HEK293 (cell line): ENCODE results near the gene RFX2.
A peak's percentile ranks its signal among the peaks of the same experiment; 100 is the strongest.

Source experiments
- AEBP2 ChIP-seq: fragments of 450-650 bp; formaldehyde crosslinking; IDR thresholded peaks from 2 replicates; pipeline ENCODE4 v1.5.1; 2016; ENCODE audit warnings: missing biosample characterization, missing genetic modification characterization, borderline replicate concordance
- EGR2 ChIP-seq: fragments of 450-650 bp; formaldehyde crosslinking; IDR thresholded peaks from 2 replicates; pipeline ENCODE4 v1.5.1; 2016; ENCODE audit warnings: low read depth, missing biosample characterization, missing genetic modification characterization
- GLIS2 ChIP-seq: fragments of 450-650 bp; formaldehyde crosslinking; IDR thresholded peaks from 2 replicates; pipeline ENCODE4 v1.5.1; 2016; ENCODE audit warnings: missing biosample characterization, missing genetic modification characterization
- HOXA7 ChIP-seq: sonication (generic); formaldehyde crosslinking; IDR thresholded peaks from 2 replicates; pipeline ENCODE4 v1.8.1; 2022; ENCODE audit warnings: missing genetic modification reagents, borderline replicate concordance
- HOXC10 ChIP-seq: sonication (generic); formaldehyde crosslinking; IDR thresholded peaks from 2 replicates; pipeline ENCODE4 v1.8.1; 2023; ENCODE audit warnings: mild to moderate bottlenecking, missing genetic modification reagents
- KLF10 ChIP-seq: fragments of 450-650 bp; IDR thresholded peaks from 2 replicates; pipeline ENCODE4 v1.5.1; 2018; ENCODE audit warnings: missing biosample characterization, mild to moderate bottlenecking, missing genetic modification characterization
- KLF9 ChIP-seq: fragments of 450-650 bp; formaldehyde crosslinking; IDR thresholded peaks from 2 replicates; pipeline ENCODE4 v1.5.1; 2016; ENCODE audit warnings: missing biosample characterization, missing genetic modification characterization, low read depth
- PRDM10 ChIP-seq: fragments of 450-650 bp; formaldehyde crosslinking; IDR thresholded peaks from 2 replicates; pipeline ENCODE4 v1.5.1; 2016; ENCODE audit warnings: missing biosample characterization, missing genetic modification characterization
- REST ChIP-seq: fragments of 450-650 bp; formaldehyde crosslinking; IDR thresholded peaks from 2 replicates; pipeline ENCODE4 v1.5.1; 2016; ENCODE audit warnings: missing biosample characterization, missing genetic modification characterization
- SALL2 ChIP-seq: fragments of 450-650 bp; formaldehyde crosslinking; IDR thresholded peaks from 2 replicates; pipeline ENCODE4 v1.5.0; 2017; ENCODE audit warnings: missing biosample characterization, mild to moderate bottlenecking, missing genetic modification characterization, borderline replicate concordance
- ZFHX2 ChIP-seq: fragments of 450-650 bp; formaldehyde crosslinking; conservative IDR thresholded peaks from 2 replicates; pipeline ENCODE4 v1.5.1; 2016; ENCODE audit warnings: missing biosample characterization, missing genetic modification characterization
- ZFP69B ChIP-seq: fragments of 450-650 bp; formaldehyde crosslinking; IDR thresholded peaks from 2 replicates; pipeline ENCODE4 v1.5.1; 2016; ENCODE audit warnings: missing biosample characterization, missing genetic modification characterization
- ZNF211 ChIP-seq: fragments of 450-650 bp; formaldehyde crosslinking; IDR thresholded peaks from 2 replicates; pipeline ENCODE4 v1.5.1; 2016; ENCODE audit warnings: low read depth, missing biosample characterization, missing genetic modification characterization
- ZNF223 ChIP-seq: fragments of 450-650 bp; formaldehyde crosslinking; IDR thresholded peaks from 2 replicates; pipeline ENCODE4 v1.5.1; 2016; ENCODE audit warnings: missing biosample characterization, missing genetic modification characterization
- ZNF24 ChIP-seq: fragments of 450-650 bp; formaldehyde crosslinking; IDR thresholded peaks from 2 replicates; pipeline ENCODE4 v1.5.1; 2016; ENCODE audit warnings: missing biosample characterization, missing genetic modification characterization
- ZNF37A ChIP-seq: fragments of 450-650 bp; IDR thresholded peaks from 2 replicates; pipeline ENCODE4 v1.5.1; 2018; ENCODE audit warnings: missing biosample characterization, missing genetic modification characterization
- ZNF398 ChIP-seq: fragments of 450-650 bp; formaldehyde crosslinking; IDR thresholded peaks from 2 replicates; pipeline ENCODE4 v1.5.1; 2017; ENCODE audit warnings: missing biosample characterization, missing genetic modification characterization
- ZNF416 ChIP-seq: fragments of 450-650 bp; formaldehyde crosslinking; IDR thresholded peaks from 2 replicates; pipeline ENCODE4 v1.5.1; 2016; ENCODE audit warnings: missing biosample characterization, missing genetic modification characterization
- ZNF530 ChIP-seq: fragments of 450-650 bp; formaldehyde crosslinking; IDR thresholded peaks from 2 replicates; pipeline ENCODE4 v1.5.1; 2016; ENCODE audit warnings: low read depth, missing biosample characterization, missing genetic modification characterization
- ZNF596 ChIP-seq: fragments of 450-650 bp; IDR thresholded peaks from 2 replicates; pipeline ENCODE4 v1.5.0; 2018; ENCODE audit warnings: missing biosample characterization, mild to moderate bottlenecking, missing genetic modification characterization, moderate library complexity
- ZNF629 ChIP-seq: fragments of 450-650 bp; formaldehyde crosslinking; IDR thresholded peaks from 2 replicates; pipeline ENCODE4 v1.5.1; 2017; ENCODE audit warnings: missing biosample characterization, missing genetic modification characterization
- ZNF660 ChIP-seq: fragments of 450-650 bp; IDR thresholded peaks from 2 replicates; pipeline ENCODE4 v1.5.1; 2018; ENCODE audit warnings: missing biosample characterization, mild to moderate bottlenecking, missing genetic modification characterization
- ZNF670 ChIP-seq: fragments of 450-650 bp; formaldehyde crosslinking; IDR thresholded peaks from 2 replicates; pipeline ENCODE4 v1.5.1; 2016; ENCODE audit warnings: missing biosample characterization, missing genetic modification characterization, low read depth
- ZNF785 ChIP-seq: fragments of 450-650 bp; formaldehyde crosslinking; IDR thresholded peaks from 2 replicates; pipeline ENCODE4 v1.5.1; 2016; ENCODE audit warnings: missing biosample characterization, missing genetic modification characterization
- ZNF830 ChIP-seq: fragments of 450-650 bp; IDR thresholded peaks from 2 replicates; pipeline ENCODE4 v1.5.0; 2018; ENCODE audit warnings: missing biosample characterization, missing genetic modification characterization, low read depth, mild to moderate bottlenecking, moderate library complexity
- ZSCAN16 ChIP-seq: fragments of 450-650 bp; formaldehyde crosslinking; IDR thresholded peaks from 2 replicates; pipeline ENCODE4 v1.5.1; 2016; ENCODE audit warnings: missing biosample characterization, missing genetic modification characterization
- ZSCAN23 ChIP-seq: fragments of 450-650 bp; formaldehyde crosslinking; IDR thresholded peaks from 2 replicates; pipeline ENCODE4 v1.5.1; 2016; ENCODE audit warnings: missing biosample characterization, missing genetic modification characterization
- ZSCAN5A ChIP-seq: fragments of 450-650 bp; formaldehyde crosslinking; IDR thresholded peaks from 2 replicates; pipeline ENCODE4 v1.5.1; 2016; ENCODE audit warnings: missing biosample characterization, missing genetic modification characterization

The RFX2 gene

GRCh38 chr19:6108721-6109633 lies 1.3 kb downstream of the RFX2 start (continued):
- TF ChIP-seq REST (tag by site-specific recombination) (no peak), ZNF596 (tag by site-specific recombination) (no peak), ZFP69B (peak; percentile 74), ZSCAN16 (tag by site-specific recombination) (no peak), ZNF629 (tag by site-specific recombination) (peak; percentile 58), ZNF24 (tag by site-specific recombination) (peak; percentile 78), ZNF37A (tag by site-specific recombination) (no peak), ZNF416 (tag by site-specific recombination) (no peak), ZNF398 (tag by site-specific recombination) (peak; percentile 97), ZNF660 (tag by site-specific recombination) (no peak), KLF9 (tag by site-specific recombination) (peak; percentile 75), PRDM10 (tag by site-specific recombination) (peak; percentile 51; the same call in 1 of the 2 replicates), AEBP2 (tag by site-specific recombination) (no peak), EGR2 (tag by site-specific recombination) (peak; percentile 97), SALL2 (no peak), HOXA7 (CRISPR knock-in tag) (no peak), ZFHX2 (peak; percentile 98), GLIS2 (tag by site-specific recombination) (peak; percentile 85), ZSCAN5A (tag by site-specific recombination) (peak; percentile 44; the same call in 1 of the 2 replicates), ZNF211 (no peak), ZNF670 (tag by site-specific recombination) (no peak), ZNF785 (tag by site-specific recombination) (no peak), HOXC10 (CRISPR knock-in tag) (no peak), ZNF223 (tag by site-specific recombination) (no peak), ZSCAN23 (tag by site-specific recombination) (peak; percentile 54; the same call in 1 of the 2 replicates), KLF10 (tag by site-specific recombination) (no peak), ZNF530 (tag by site-specific recombination) (no peak), ZNF830 (tag by site-specific recombination) (no peak)
